ENCODE measurements around the gene RNF225.
"Not testable (repeated sequence)": the region's sequence is repeated elsewhere in the genome, so short reads cannot be mapped to it uniquely, and the experiment has no call there.

The RNF225 gene

DNA sequence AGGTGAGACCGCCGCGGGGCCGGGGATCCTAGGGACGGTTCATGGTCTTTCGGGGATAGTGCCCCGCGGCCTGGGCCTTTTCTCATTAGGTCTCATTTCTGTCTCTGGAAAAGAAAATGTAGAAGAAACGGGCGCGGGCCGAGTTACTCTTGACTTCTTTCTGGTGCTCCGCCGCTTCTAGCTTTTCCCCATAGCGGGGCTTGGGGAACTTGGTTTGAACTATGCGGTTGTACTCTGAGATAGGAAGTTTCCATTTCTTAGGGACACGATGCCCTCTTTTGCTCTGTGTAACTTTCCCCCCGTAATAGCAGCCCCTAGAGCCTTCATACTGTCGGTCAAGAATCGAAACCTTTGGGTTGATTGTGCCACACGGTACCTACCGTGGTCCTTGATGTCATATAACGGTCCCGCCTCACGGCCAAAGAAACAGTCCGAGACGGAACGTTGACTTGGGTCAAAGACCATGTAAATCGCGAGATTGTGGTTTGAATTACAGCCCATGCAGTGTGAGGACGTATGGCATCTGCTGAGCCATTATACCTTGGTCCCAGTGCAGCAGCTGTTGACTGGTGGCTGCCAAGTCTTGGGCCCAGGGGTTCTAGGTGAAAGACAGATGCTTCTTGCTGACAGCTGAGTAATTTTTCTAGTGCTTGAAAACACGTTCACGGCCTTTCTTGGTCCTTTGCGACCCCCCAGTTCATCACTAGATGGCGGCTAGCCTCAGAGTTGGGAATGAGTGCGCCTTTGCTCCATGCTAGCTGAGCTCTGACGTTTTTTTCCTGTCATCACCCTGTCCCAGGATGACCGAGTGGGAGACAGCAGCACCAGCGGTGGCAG lies 7.9 kb upstream of the RNF225 start:
- no peak for DNase-seq

DNA sequence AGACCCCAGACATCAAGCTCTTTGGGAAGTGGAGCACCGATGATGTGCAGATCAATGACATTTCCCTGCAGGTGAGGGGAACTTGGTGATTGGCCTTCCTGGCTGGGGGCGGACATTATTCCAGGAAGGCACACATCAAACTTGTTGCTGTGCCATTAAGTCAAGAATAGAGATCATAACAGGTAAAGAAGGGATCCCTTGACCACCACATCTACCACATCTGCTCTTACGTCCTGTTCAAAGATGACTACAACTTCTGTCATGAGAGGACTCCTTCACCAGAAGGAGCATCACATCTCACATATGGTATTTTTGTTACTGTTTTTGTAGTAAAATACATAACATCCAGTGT lies 7.3 kb upstream of the RNF225 start:
- DNase-seq = no peak

DNA sequence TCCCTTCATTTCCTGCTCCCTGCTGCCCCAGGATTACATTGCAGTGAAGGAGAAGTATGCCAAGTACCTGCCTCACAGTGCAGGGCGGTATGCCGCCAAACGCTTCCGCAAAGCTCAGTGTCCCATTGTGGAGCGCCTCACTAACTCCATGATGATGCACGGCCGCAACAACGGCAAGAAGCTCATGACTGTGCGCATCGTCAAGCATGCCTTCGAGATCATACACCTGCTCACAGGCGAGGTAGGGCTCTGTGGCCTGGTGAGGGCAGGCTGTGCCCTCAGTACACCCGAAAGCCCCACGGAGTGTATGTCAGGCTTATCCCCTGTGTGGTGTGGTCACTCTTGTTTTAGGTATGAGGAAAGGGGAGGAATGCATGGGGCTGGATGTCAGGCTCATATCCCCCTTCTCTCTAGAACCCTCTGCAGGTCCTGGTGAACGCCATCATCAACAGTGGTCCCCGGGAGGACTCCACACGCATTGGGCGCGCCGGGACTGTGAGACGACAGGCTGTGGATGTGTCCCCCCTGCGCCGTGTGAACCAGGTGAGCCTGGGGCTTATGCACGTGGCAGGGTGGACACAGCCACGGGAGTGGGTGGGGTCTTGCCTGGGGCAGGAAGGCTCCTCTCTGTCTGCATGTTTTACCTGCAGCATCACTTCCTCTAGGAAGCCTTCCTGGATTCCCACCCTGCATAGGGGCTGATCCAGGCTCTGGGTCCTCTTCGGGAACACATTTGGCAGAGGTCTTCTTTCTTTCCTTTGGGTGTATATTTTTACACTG lies 2.3 kb upstream of the RNF225 start:
- no peak for DNase-seq

DNA sequence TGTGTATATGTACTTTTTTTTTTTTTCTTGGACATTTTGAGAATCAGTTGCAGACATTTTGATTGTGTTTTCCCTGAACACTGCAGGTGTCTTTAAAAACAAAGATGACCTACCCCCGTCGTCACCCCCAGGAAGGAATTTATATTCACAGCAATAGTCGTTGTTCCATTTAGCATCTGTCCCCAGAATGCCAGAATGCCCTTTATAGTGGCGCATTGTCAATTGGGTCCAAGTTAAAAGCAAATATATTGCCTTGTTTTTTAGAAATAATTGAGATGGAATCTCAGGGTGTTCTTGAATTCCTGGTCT lies 1.8 kb upstream of the RNF225 start:
- DNase-seq = no peak

DNA sequence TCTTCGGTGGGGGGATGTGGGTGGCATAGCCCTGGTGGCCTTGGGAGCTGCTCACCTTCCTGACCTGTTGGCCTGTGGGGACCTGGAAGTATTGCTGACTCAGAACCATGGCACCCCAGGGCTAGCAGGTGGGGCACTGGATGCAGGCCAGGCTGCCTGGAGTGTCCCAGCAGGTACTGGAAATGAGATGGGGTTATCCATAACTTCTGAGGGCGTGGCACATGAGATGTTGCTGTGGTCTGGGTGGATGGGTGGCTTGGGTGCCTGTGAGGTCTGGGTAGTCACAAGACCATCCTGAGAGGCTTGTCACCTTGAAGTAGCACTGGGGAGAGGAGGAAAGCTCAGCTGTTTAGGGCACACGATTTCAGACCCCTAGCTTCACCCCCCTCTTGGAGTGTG lies 636 bp upstream of the RNF225 start:
- DNase-seq = no peak

DNA sequence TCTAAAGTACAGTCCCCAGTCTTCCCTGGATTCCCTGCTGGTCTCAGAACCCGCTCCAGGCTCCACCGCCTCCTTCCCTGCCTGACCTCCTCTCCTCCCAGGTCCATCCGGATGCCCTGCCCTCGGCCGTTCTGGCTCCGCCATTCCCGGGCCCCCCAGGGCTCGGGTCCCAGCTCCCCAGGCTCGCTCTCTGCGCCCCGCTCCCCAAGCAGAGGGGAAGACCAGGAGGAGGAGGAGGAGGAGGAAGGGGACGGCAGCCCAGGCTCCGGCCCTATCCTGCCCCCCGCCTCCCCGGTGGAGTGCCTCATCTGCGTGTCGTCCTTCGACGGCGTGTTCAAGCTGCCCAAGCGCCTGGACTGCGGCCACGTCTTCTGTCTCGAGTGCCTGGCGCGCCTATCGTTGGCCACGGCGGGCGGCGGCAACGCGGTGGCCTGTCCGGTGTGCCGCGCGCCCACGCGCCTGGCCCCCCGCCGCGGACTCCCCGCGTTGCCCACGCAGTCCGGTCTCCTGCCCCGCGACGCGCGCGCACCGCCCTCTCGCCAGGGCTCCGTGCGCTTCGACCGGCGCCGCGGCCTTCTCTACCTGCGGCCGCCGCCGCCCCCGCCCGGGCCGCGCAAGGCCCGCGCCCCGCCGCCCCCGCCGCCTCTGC lies 647 bp downstream of the RNF225 start:
- DNase-seq = no peak

DNA sequence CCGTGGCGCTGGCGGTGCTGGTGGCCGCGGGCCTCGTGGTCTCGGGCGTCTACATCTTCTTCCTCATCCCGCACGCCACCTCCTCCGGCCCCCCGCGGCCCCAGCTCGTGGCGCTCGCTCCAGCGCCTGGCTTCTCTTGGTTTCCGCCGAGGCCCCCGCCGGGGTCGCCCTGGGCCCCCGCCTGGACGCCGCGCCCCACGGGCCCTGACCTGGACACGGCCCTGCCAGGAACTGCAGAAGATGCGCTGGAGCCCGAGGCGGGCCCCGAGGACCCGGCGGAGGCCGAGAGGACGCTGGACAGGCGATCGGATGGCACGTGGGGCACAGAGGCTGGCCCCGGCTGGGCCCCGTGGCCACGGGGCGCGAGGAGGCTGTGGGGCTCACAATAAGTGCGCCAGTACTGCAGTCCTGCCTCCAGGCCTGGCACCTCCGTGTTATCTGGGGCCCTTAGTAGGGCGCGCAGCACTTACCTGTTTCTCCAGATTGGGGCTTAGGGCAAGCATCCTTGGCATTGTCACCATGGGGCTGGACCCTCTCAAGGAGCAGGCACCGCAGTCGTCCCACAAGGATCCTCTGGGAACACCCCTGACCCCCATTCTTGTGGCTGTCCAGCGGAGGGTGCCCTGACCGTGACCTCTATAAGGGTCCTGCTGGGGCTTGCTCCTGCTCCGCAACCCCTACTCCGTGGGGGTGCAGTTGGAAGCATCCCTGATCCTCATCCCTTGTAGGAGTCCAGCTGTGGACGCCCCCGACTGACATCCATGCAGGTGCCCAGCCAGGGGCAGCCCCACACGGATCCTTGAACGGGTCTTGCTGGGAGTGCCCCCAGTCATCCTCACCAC lies 1.5 kb downstream of the RNF225 start:
- DNase-seq = no peak

DNA sequence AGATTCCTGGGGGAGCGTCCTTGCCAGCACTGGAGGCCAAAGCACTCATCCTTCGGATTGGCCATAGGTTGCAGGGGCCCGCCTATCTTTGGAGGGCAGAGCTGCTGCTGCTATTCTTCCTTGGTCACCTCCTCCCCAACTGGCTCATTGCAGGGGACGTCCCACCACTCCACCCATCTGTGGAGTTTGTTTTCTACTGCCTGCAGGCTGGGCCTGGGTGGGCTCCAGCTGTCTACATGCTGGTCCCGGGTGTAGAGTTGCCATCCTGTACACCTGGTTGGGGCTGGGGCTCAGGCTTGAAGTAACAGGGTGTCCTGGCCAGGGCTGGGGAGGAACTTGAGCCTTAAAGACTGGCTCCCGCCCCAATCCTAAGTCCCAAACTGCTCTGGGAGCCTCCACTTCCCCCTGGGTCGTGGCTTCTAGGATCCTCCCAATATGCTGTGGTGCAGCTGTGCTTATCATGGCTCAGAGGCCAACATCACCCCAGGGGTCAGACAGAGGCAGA lies 2.1 kb downstream of the RNF225 start:
- no peak for DNase-seq

DNA sequence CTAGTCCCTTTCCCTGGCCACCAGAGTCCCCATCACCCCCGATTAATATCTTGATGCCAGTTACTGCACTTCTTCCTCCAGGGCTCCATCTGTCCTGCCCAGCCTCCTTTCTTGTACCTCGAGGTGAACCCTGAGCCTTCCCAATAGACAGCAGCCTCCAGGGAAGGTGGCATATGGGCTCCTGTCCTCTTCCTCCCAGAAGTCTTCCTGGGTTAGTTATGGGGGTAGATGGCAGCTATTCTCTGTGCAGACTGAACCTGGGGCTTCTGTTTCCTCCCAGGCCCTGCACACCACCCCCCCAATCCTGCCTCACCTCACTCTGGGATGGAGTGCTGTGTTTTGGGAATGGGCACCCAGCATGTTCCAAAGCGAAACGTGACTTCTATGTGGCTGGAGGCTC lies 2.6 kb downstream of the RNF225 start:
- DNase-seq = no peak

DNA sequence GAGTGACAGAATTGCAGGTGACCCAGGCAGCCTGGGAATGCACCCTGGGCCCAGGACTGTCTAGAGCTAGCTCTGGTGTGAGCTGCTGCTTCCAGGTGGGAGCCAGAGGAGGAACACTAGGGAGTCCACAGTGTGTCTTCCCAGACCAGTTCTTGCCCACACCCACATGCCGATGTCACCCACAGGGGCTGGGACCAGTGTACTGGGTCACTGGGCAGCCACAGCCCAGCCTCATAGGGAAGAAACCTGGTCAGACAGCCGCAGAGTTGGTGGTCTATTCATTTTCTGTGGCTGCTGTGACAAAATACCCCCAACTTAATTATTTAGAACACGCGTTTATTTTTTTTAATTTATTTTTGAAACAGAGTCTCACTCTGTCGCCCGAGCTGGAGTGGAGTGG lies 3.1 kb downstream of the RNF225 start:
- DNase-seq = no peak

DNA sequence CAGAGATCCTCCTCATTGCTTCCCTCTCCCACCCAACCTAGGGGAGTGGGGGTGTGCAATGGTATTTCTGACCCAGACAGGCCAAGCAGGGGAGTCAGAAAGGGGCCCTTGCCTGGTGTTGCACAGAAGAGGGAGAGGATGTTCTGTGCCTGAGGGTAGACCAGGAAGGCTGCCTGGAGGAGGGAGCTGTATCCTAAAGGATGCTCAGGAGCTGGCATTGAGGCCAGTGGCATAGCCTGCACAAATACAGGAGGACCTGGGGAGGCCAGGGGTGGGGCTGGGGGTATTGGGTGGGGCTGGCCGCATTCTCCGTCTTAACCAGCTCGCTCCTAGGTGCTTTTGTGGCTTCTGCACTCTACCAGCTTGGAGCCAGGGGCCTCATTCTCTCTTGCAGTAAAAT lies 4.4 kb downstream of the RNF225 start:
- DNase-seq = no peak

DNA sequence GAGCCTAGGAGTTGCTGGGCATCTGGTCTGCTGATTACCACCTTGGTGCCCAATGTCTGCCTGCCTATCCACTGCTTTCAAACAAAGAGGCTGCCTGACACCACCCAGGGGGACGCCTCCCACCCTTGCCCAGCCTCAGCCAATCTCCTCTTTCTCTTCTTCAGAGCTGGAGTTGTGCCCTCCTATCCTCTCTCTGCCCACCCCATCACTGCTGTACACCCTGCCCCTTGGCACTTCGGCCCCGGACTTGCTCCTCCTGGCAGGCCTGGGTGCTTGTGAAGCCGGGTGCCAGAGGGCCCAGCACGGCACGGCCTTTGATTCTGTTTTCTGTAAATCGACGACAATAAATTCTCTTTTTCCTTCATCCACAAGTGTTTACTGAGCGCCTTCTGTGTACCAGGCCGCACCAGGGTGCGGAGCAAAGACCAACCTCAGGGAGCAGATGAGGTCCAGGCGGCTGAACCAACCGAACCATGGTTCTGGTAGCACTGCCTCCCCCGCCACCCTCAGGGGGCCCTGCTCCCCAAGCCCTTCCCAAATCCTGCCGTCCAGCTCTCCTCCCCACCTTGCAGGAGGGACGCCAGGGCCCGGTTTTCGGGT lies 5.0 kb downstream of the RNF225 start:
- no peak for DNase-seq

DNA sequence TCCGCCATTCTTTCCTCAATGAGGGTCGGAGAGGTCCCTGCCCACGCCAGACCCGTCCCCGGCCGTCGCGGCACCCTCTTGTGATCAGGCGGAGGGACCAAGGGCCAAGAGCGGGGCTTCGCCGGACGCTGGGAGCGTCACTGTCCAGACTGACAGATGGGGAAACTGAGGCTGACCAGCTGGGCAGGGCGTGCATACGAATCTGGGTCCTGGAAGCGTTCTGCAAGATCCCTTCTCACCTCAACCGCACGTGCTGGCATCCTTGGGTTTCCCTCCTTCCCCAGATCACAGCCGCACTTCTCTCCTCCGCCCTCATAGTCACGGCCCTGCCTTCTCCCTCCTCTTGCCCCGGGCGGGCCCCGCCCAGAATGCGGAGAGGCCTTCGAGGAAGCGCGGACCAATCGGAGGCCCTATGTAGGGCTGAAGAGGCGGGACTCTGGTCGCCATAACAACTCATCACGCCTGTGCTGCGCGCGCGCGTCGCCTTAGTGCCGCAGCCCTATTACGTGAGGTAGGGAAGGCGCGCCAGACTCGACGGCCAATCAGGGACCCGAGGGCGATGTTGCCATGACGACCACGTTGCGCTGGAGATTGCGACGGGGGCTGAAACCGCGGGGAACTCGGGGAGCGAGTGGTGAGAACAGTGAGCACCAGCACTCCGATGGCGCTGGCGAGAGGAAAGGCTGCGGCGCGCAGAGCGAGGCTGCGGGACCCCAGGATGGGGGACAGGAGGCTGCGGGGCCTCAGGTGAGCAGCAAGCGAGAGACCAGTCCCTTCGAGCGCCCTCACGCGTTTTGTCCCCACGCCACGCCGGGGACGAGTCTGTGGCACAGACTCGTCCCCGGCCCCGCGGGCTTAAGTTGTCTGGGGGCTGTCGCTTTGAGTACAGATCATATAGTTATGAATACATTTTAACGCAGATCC lies 5.7 kb downstream of the RNF225 start:
- DNase-seq = peak; percentile 99

DNA sequence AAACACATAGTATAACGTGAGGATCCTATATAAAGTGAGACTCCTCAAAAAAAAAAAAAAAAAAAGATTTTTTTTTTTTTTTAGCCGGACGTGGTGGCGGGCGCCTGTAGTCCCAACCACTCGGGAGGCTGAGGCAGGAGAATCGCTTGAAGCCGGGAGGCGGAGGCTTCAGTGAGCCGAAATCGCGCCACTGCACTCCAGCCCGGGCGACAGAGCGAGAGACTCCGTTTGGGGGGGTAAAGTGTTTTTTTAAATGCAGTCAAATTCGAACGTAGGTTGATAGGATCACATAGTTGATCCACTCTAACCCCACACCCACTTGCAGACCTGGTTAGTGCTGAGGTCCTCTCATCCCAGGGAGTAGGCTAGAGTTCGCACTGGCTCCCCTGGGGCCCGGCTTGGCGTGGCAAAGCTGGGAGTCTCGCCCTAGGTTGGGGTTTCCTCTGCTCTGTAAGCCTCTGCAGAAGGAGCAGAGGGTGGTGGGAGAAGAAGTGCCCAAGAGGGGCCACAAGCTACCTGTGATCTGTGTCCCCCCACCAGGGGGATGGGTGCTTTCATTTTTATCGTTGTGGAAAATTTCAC lies 6.5 kb downstream of the RNF225 start:
- no peak for DNase-seq

DNA sequence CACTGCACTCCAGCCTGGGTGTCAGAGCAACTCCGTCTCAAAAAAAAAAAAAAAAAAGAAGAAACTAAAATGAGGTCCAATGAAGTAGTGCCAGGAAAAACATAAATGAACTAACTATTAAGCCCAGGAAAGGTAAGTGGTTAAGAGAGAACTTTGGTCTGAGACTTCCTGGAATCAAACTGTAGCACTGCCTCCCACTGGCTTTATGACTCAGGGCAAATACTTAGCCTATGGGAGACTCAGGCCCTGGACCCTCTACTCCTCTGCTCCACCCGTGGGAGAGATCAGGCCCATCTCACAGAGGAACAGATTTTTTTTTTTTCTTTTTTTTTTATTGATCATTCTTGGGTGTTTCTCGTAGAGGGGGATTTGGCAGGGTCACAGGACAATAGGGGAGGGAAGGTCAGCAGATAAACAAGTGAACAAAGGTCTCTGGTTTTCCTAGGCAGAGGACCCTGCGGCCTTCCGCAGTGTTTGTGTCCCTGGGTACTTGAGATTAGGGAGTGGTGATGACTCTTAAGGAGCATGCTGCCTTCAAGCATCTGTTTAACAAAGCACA lies 8.5 kb downstream of the RNF225 start:
- not testable (repeated sequence) for DNase-seq

DNA sequence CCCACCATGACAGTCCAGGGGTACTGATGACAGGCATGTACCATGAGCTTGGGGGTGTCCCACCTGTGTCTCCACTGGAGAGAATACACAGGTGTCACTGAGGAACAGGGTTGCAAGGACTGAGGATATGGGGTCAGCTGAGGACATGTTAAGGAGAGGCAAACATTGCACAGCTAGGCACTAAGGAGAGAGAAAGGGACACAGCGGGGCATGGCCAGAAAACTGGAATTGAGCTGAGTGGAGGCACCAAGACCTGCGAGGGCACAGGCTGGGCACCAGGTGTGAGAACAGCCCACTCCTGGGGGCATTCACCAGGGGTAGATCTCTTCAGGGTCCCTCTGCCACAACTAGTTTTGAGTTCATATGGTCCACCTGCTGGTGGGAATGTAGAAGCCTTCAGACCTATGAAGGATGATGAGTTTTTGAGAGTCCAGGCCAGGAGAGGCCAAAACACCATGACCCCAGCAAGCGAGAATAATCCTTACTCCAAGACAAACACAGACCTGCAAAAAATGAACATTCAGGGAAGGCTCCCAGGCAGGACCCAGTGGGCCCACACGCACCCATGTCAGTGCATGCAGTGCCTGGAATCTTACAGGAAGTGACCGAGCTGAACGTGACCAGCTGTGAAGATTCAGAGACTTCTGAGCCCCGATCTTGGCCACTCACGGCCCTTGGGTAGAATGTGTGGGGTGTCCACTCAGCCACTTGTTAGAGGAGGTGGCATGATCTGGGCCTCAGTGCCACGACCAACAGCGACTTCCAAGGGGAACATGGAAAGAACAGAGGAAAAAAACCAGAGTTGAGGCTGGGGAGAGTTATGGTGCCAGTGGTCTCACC lies 11.6 kb downstream of the RNF225 start:
- no peak for DNase-seq

DNA sequence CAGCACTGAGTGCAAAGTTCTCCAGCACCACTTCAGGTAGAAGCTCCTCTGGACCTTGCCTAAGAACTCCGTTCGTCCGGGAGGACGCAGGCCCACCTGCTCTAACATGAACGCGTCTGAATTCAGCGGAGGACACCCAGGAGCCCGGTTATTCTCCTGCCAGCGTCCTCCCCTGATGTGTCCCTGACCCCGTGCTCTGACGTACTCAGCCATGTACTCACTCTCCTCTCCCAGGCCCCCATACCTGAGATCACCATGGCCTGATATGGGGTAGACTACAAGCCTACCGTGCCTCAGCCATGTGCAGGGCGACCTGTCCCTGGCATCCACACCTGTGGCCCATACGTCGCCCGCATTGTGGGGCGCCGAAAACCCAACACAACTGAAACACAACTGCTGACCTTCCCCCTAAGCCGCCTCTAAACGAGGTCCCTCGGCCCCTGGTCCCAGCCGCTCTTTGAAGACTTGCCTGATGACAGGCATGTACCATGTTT lies 12.2 kb downstream of the RNF225 start:
- no peak for DNase-seq

DNA sequence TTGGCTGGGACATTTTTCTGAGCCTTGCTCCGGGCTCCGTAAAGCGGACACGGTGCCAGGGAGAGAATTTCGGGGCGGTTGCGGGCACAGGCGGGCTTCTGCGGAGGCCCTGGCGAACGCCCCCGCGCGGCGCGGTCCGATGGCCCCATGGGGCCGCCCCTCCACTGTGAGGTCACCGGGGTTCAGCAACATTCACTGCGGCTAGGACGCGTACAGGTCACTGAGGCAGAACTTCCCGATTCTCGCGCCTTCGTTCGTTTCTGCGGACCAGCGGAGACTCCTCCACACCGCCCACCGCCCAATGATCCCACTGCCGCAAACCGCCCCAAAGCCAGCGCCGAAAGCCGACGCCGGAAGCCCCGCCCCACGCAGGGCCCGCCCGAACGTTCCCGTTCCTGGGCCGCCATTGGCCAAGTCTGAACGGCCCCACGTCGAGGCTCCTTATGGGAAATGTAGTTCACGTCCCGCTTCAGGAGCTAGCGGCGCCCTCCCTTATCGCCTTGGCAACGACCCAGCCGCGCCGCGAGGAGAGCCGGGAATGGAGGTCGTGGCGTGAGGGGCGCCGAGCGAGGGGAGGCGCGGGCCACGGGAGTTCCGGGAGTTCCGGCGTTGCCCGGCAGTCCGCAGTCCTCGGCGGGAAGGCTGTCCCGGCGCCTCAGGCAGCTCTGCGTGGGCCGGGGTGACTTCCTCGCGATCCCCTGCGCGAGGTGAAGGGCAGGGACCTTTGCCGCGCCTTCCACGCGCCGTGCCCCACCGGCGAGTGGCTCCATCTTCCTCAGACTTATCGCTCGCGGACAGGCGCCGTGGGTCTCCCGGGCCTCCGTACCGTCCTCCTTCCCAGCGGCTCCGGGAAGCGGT lies 12.9 kb downstream of the RNF225 start, which contains the start of gene ZNF584:
ZNF584 (plus strand) TSS at position 498 of the 858 bp plus-strand sequence. CDS start 499 bp downstream, outside the sequence.
- peak; percentile 91 for DNase-seq

Measured in CD4-positive, alpha-beta T cell treated with Interferon gamma for 1 hour (primary cell).